Parathyroid adenoma (tissue), 2 donors: Measurements from ENCODE around the gene MYOCOS.

Source experiments
- H2AFZ ChIP-seq: fragments of 300-600 bp; sonication (generic); one replicate; pipeline ENCODE4 v1.7.0; 2017; ENCODE audit warnings: antibody characterized with exemption, mild to moderate bottlenecking
- H3K27ac ChIP-seq: fragments of 300-600 bp; sonication (generic); one replicate; pipeline ENCODE4 v1.7.0; 2017
- H3K27me3 ChIP-seq: fragments of 300-600 bp; sonication (generic); one replicate; pipeline ENCODE4 v1.7.0; 2017; ENCODE audit warnings: low read length; ENCODE audit not compliant: control insufficient read depth, insufficient read depth
- H3K36me3 ChIP-seq: fragments of 300-600 bp; sonication (generic); one replicate; pipeline ENCODE4 v1.7.0; 2017; ENCODE audit warnings: low read length; ENCODE audit not compliant: control insufficient read depth, insufficient read depth
- H3K4me1 ChIP-seq: fragments of 300-600 bp; sonication (generic); one replicate; pipeline ENCODE4 v1.7.0; 2017; ENCODE audit warnings: control low read depth
- H3K4me2 ChIP-seq: fragments of 300-600 bp; sonication (generic); one replicate; pipeline ENCODE4 v1.7.0; 2017; ENCODE audit warnings: low read length
- H3K4me3 ChIP-seq: fragments of 300-600 bp; sonication (generic); one replicate; pipeline ENCODE4 v1.7.0; 2017; ENCODE audit warnings: low read depth, low read length
- H3K79me2 ChIP-seq: fragments of 300-600 bp; sonication (generic); one replicate; pipeline ENCODE4 v1.7.0; 2017; ENCODE audit warnings: control low read depth
- H3K9ac ChIP-seq: fragments of 300-600 bp; sonication (generic); one replicate; pipeline ENCODE4 v1.7.0; 2017; ENCODE audit warnings: mild to moderate bottlenecking
- H3K9me3 ChIP-seq: fragments of 300-600 bp; sonication (generic); one replicate; pipeline ENCODE4 v1.7.0; 2017; ENCODE audit warnings: low read length; ENCODE audit not compliant: control insufficient read depth
- CTCF ChIP-seq: fragments of 300-600 bp; sonication (generic); IDR thresholded peaks from one replicate; pipeline ENCODE4 v1.7.0; 2017; ENCODE audit warnings: antibody characterized with exemption, mild to moderate bottlenecking
- donor health status: primary hyperparathyroidism.

MYOCOS gene

GRCh38 chr1:171583591-171584201, 38.3 kb upstream of the MYOCOS start:
- H2AFZ ChIP-seq = no peak overlapping the region
- H3K36me3 ChIP-seq = no peaks in the 10 kb centered on the region
- no peaks in the 10 kb centered on the region for H3K27me3 ChIP-seq
- no peaks in the 10 kb centered on the region for H3K79me2 ChIP-seq
- TF ChIP-seq CTCF = no peak
- no peak overlapping the region for H3K9ac ChIP-seq
- no peaks in the 10 kb centered on the region for H3K9me3 ChIP-seq
- no peak overlapping the region for H3K4me2 ChIP-seq
- no peak overlapping the region for H3K27ac ChIP-seq
- no peaks in the 10 kb centered on the region for H3K4me1 ChIP-seq
- no peak overlapping the region for H3K4me3 ChIP-seq

- no peak overlapping the region for H3K9ac ChIP-seq
- H3K36me3 ChIP-seq = no peaks in the 10 kb centered on the region
- no peak overlapping the region for H2AFZ ChIP-seq
- no peak overlapping the region for H3K4me2 ChIP-seq
- H3K27ac ChIP-seq = no peak overlapping the region
- no peaks in the 10 kb centered on the region for H3K4me1 ChIP-seq
- no peaks in the 10 kb centered on the region for H3K27me3 ChIP-seq
- H3K9me3 ChIP-seq = no peaks in the 10 kb centered on the region
- H3K4me3 ChIP-seq = no peak overlapping the region
- no peaks in the 10 kb centered on the region for H3K79me2 ChIP-seq
- no peak for TF ChIP-seq CTCF
Observed at GRCh38 chr1:171585715-171586114, 36.3 kb upstream of the MYOCOS start.

GRCh38 chr1:171588230-171588629, 33.8 kb upstream of the MYOCOS start:
- Histone ChIP-seq H3K79me2 (no peaks in the 10 kb centered on the region), H3K4me1 (no peaks in the 10 kb centered on the region), H2AFZ (no peak overlapping the region), H3K27ac (no peak overlapping the region), H3K36me3 (no peaks in the 10 kb centered on the region), H3K4me3 (no peak overlapping the region), H3K9me3 (no peaks in the 10 kb centered on the region), H3K4me2 (no peak overlapping the region), H3K27me3 (no peaks in the 10 kb centered on the region), H3K9ac (no peak overlapping the region)
- TF ChIP-seq CTCF = no peak

- H3K4me2 ChIP-seq = no peak overlapping the region
- no peak overlapping the region for H3K9ac ChIP-seq
- no peak overlapping the region for H2AFZ ChIP-seq
- no peaks in the 10 kb centered on the region for H3K27me3 ChIP-seq
- TF ChIP-seq CTCF = no peak
- no peaks in the 10 kb centered on the region for H3K4me1 ChIP-seq
- H3K79me2 ChIP-seq = no peaks in the 10 kb centered on the region
- H3K4me3 ChIP-seq = no peak overlapping the region
- no peak overlapping the region for H3K27ac ChIP-seq
- H3K9me3 ChIP-seq = no peaks in the 10 kb centered on the region
- H3K36me3 ChIP-seq = no peaks in the 10 kb centered on the region
Observed at GRCh38 chr1:171590022-171590421, 32.0 kb upstream of the MYOCOS start.

GRCh38 chr1:171595324-171595723, 26.7 kb upstream of the MYOCOS start:
- H3K4me1 ChIP-seq = no peaks in the 10 kb centered on the region
- no peaks in the 10 kb centered on the region for H3K27me3 ChIP-seq
- H3K4me2 ChIP-seq = no peak overlapping the region
- H2AFZ ChIP-seq = no peak overlapping the region
- H3K9me3 ChIP-seq = no peaks in the 10 kb centered on the region
- no peak overlapping the region for H3K27ac ChIP-seq
- H3K4me3 ChIP-seq = no peak overlapping the region
- no peak overlapping the region for H3K9ac ChIP-seq
- H3K79me2 ChIP-seq = no peaks in the 10 kb centered on the region
- no peak for TF ChIP-seq CTCF
- no peaks in the 10 kb centered on the region for H3K36me3 ChIP-seq
